Measurements from ENCODE around the gene WDR45B.

Gene WDR45B

DNA sequence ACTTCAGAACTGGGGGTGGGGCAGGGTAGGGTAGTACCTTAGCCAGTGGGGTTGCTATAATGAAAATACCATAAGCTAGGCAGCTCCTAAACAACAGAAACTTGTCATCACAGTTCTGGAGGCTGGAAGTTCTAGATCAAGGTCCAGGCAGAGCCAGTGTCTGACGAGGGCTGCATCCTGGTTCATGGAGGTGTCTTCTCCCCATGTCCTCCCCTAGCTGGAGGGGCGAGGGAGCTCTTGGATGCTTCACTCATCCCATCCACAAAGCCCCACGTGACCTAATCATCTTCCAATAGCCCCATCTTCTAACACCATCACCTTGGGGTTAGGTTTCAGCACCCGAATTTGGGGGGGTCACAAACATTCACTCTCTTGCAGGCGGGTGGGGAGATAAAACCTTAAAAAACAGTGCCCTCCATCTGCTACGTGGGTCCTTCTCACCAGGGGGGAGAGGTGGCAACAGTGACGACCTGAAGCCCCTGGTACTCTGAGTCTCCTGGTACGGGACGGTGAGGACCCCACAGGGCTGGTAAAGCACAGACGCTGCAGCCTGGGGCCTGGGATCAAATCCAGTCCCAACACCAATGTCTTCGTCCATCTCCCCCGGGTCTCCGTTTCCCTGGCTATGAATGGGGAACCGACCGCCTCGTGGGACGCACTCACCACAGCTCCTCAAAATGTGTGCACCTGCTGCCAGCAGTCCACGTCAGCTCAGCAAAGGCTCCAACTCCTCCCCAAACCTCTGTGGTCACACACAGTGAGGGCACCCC is 27.4 kb upstream of the WDR45B start:
- no peak for DNase-seq

DNA sequence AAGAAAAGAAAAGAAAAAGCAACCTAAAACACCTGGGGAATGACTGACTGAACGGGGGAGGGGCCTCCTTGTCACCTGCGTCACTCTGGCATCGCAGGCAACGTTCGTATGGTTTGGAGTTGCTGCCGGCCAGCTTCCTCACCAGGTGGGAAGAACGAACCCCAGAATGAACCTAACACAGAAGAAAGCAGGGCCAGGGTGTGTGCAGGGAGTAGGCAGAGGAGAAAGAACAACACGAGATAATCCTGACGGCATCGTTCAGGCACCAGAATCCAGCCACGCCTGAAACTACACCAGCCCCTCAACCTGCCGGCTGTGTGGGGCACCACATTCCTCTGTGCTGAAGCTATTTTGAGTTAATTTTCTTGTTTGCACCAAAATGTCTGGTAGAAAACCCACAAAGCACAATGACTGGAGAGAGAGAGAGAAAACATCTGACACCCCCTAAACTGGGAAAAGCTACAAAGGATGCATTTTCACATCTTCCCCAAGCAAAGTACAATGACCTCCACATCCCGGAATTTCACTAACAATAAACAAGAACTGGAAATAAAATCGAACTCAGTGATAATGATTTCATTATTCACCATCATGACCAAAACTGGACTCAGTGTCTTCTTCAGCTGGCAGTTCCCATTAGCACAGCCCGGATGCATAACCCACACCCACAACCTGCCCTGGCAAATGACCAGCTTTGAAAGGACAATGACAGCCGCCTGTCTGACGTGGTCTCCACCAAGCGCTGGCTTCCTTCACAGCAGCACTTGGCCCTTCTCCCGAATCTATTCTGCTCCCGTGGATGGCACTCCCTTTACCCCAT is 26.6 kb upstream of the WDR45B start:
- no peak for DNase-seq

DNA sequence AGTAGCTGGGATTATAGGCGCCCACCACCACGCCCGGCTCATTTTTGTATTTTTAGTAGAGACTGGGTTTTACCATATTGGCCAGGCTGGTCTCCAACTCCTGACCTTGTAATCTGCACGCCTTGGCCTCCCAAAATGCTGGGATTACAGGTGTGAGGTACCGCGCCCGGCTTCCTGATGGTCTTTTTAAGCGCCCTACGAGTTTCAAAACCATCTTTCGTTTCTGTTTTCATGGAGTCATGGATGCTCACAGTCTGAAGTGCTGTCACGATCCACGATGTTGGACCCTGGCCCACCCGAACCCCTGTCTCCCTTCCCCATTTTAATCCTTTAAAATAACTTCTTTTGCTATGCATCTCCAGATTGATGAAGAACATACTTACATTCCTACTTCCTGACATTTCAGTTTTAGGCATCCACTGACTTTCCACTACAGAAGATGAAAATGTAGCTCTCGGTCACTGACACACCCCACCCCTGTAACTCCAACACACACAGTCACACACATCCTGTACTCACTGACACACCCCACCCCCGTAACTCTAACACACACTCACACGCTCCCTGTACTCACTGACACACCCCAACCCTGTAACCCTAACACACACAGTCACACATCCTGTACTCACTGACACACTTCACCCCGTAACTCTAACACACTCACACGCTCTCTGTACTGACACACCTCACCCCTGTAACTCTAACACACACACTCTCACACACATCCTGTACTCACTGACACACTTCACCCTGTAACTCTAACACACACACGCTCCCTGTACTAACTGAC is 22.6 kb upstream of the WDR45B start:
- DNase-seq = no peak

DNA sequence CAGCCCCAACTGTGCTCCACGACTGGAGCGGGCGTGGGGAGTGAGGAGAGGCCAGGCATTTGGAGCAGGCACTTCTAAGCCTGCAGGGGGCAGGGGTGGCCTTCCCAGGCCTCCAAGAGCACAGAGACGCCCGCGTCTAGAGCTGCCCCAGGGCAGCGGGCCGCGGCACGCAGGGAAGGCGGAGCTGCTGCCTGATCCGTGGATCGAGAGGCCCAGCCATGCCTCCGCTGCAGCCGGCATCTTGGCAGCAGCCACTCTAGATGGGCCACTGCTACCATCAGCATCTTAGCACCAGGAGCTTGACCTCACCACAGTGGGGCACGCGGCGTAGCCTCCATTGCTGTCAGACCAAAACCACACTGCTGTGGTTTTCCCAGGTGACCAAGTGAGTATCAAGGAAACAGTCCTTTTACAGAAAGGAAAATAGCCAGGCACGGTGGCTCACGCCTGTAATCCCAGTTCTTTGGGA is 20.4 kb upstream of the WDR45B start:
- no peak for DNase-seq

DNA sequence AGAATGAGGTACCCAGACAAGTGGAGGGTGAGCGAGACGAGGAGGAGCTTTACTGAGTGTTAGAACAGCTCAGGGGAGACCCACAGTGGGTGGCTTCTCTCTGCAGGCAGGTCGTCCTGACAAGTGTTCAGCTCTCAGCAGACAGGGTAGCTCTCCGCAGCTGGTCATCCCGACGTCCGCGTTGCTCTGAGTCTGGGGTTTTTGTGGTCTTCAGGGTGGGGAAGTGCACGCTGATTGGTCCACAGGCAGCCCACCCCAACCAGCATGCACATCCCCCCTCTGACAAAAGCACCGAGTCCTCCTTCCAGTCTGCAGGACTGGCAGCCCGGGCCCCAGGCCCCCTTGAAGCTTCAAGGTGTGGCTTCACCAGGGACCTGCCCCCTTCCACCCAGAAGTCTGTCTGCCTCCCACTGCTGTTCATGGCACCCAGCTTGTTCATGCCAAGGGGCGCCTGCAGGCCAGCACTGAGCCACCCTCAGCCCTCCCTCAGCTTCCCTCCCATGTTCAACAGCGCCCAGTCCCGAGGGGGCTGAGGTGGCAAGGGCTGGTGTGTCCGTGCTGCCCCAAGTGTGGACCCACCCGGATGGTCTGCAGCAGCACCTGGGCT is 19.9 kb upstream of the WDR45B start:
- DNase-seq = no peak

DNA sequence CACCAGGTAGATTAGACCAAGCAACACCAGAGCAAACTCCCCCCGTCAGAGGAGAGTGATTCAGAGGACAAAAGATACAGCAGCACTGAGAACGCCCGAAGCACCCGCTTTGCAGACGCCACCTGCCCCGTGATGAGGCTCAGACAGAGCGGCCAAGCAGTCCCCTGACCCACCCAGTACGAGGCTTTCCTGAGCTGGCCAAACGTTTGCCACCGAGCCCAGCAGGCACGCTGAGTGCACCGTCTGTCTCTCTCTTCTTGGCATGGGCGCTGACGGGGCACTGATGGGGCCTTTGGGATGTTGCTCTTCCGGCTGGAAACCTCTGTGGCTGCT is 19.4 kb upstream of the WDR45B start:
- no peak for DNase-seq

DNA sequence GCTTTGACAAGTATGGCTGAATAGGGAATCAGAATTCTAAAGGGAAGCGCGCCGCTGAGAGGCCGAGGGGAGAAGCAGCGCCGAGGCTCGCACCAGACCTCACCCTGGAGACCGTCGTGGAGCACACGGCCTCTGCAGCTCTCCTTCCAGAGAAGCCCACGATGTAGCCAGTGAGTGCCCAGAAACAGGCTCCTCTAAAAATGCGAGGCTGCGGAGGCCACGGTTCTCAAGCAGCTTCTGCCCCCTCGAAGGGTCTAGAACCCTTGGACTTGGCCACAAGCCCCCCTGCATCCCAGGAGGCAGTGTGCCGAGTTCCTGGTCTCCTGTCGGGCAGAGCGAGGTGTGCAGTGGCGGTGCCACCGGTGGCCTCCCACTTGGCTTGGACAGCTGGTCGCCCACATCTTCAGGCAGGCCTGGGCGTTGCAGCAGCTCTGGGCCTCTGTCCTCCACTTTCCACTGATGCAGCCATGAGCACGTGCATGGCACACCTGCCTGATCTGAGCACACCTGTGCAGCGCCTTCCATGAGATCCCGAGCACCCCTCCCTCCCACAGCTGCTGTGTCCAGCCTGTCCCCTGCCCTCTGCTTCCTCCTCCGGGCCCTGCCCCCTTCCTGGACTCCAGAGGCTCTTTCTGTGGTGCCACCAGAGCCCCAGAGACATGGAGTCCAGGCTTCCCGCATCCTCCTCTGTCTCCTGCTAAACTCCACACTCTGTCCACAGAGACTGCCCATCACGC is 18.9 kb upstream of the WDR45B start:
- no peak for DNase-seq

DNA sequence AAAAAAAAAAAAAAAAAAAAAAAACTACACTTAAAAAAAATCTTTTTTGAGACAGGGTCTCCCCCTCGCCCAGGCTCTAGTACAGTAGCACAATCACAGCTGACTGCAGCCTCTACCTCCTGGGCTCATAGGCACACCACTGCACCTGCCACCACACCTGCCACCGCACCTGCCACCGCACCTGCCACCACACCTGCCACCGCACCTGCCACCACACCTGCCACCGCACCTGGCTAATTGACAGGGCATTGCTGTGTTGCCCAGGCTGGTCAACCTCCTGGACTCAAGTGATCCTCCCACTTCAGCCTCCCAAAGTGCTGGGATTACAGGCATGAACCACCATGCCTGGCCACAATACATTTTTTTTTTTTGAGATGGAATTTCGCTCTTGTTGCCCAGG is 17.6 kb upstream of the WDR45B start:
- no peak for DNase-seq

DNA sequence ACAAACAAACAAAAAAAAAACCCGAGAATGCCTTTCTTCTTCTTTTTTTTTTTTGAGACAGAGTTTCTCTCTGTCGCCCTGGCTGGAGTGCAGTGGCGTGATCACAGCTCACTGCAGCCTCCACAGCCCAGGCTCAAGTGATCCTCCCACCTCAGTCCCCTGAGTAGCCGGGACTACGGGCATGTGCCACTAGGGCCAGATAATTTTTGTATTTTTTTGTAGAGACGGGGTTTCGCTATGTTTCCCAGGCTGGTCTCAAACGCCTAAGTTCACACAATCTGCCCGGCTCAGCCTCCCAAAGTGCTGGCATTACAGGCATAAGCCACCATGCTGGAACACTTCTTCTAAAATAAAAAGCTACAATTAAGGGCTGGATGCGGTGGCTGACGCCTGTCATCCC is 17.0 kb upstream of the WDR45B start:
- DNase-seq = no peak

DNA sequence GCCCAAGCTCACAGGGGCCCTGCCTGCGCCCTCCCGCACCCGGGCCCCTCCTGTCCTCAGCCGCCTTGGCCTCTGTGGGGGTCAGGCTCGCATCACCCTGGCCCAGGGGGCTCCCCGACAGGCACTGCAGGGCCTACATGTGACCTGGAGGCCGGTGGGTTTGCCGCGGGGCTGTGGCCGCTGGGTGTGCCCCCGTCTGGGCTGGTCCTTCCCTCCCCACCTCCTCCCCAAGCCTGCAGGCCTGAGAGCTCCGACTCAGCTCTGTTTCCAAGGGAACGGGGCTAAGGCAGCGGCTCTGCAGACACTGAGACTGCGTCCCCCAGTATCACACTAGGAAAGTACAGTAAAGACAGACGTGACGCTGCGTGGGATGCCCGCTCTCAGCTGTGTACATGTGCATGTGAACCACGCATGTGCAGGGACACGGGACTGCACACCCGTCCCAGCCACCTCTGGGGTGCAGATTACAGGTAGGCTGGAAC is 16.5 kb upstream of the WDR45B start:
- DNase-seq = no peak

DNA sequence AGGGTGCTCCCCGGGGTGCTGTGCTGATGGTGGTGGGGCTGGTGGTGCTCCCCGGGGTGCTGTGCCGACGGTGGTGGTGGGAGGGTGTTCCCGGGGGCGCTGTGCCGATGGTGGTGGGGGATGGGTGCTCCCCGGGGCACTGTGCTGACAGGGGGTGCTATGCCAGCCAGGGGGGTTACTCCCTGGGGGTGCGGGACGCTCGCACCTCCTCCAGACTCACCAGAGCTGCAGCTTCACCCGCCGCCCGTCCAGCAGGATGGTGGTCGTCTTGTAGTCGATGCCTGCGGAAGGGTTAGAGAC is 16.0 kb upstream of the WDR45B start:
- DNase-seq = no peak

DNA sequence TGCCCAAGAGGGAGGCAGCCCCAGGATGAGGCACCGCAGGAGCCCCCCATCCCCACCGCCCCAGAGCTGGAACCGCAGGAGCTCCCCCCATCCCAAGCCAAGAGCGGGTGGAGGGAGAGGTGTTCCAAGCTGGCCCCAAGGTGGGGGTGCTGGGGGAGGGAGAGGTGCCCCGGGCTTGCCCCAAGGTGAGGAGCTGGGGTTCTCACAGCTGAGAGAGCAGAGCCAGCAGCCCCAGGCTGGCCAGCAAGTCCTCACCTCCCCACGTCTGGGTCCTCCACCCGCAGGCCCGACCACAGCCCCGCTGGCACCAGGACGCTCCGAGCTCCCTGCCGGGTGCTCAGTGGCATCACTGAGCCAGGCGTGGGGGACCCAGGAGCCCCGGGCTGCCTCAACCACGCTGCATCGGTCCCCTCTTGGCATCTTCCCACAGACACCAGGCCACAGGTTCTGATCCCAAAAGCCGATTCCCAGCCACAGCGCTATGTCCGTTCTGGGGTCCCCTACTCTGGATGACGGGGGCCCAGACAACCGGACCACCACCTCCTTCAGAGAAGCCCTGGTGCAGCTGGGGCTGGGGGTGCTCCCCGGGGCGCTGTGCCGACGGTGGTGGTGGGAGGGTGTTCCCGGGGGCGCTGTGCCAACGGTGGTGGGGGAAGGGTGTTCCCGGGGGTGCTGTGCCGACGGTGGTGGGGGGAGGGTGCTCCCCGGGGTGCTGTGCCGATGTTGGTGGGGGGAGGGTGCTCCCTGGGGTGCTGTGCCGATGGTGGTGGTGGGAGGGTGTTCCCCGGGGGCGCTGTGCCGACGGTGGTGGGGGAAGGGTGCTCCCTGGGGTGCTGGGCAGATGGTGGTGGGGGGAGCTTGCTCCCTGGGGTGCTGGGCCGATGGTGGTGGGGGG is 15.4 kb upstream of the WDR45B start:
- DNase-seq = no peak

DNA sequence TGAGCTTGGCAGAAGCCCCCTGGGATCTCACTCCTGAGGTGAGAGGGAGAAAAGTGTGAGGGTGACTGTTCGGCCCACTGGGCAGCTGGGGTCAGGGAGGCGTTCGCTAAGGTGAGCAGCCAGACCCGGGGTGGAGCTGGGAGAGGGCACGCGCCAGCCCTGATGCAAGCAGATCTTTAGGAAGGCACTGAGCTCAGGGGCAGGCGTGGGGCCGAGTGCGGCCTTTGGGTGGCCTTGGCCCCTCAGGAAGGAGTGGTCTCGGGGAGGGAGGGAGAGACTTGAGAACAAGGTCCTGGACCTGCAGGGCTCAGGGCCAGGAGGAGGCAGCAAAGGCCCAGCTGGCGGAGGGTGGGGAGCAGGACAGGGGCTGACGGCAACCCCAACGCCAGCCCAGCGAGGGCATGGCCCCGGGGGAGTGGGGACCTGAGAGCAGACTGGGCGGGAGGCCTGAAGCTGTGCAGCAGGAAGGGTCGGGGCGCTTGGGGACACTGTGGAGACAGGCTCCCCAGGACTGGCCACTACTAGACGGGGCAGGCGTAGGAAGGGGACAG is 14.5 kb upstream of the WDR45B start:
- DNase-seq = no peak

DNA sequence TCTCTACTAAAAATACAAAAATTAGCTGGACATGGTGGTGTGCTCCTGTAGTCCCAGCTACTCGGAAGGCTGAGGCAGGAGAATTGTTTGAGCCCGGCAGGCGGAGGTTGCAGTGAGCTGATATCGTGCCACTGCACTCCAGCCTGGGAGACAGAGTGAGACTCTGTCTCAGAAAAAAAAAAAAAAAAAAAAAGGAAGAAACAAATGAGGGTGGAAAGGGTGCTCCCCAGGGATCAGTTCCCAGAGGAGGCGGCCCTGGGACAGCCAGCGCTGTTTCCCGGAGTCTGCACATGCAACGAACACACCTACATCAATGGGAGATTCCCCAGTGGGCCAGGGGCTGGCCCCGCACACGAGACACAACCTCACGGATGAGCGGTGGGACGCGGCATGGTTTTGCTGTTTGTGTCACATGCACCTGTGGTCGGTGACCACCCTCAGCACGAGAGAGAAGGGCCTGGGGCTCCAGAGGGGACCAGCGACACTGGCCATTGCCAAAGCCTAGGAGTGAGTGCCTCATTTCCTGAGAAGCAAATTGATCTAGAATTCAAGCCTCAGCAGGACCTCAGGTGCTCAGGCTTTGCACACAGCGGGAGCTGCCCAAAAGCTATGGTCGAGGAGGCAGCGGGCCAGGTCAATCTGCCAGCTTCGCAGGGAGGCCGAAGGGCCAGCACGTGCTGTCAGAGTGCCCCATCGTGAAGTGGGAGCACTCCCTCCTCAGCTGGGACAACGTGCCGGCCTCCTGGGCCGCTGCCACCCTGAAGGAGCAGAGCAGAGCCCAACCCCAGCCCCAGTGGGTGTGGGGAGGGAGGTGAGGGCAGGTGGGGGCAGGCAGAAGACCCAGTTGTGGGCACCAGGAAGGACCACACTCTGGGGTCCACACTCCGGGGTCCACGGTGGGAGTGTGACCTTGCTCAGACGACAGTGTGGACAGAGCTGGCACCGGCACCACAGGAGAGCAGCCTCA is 13.8 kb upstream of the WDR45B start:
- DNase-seq = no peak

DNA sequence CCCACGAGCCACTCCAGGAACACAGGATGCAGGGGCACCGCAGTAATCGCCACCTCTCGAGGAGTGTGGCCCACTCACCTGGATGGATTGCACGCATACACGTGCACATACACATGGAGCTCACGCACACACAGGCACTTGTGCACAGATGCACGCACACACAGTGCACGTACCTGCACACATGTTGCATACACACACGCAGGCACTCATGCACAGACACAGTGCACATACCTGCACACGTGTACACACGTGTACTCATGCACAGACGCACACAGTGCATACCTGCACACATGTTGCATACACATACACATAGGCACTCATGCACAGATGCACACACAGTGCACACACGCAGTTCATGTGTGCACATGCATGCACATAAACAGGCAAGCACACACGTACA is 11.6 kb upstream of the WDR45B start:
- no peak for DNase-seq

DNA sequence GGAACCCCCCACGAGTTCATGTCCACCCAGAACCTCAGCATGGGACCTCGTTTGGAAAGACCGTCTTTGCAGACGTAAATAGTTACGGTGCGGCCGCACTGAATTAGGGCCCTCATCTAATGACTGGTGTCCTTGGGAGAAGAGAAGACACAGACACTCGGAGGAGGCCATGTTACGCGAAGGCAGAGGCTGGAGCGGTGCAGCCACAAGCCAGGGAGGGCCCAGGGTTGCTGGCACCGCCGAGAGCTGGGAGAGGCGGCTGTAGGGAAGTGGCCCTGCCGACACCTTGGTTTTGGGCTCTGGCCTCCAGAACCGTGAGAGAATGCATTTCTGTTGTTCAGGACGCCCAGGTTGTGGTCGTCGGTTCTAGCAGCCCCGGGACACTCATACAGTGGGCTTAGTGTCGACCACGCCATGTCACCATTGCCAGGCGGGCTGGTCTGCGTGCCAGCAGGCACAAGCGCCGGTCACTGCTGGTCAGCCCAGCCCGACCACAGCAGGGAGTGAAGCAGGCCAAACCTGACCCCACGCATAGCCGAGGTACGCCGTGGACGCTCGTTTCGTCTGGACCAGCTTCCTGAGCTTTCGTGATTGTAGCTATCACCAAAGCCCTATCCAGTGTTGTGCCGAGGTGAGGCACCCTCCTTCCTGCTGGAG is 10.7 kb upstream of the WDR45B start:
- no peak for DNase-seq

DNA sequence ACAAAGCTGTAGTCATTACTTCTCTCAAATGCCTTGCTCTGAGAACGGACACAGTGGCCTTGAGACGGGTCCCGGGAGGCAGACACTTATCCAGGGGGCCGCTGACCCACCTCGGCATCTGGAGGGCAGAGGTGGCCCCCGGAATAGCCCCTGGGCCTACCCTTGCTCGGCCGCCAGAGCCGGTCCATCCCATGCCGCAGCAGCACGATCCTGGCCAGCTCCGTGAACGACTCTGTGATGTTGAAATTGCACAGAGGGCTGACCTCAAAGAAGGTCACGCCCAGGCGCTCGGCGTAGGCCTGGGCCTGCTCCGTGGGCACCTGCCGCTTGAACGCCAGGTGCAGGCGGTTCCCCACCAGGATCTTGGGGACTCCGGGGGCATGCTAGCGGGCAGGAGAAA is 10.1 kb upstream of the WDR45B start:
- DNase-seq = no peak

DNA sequence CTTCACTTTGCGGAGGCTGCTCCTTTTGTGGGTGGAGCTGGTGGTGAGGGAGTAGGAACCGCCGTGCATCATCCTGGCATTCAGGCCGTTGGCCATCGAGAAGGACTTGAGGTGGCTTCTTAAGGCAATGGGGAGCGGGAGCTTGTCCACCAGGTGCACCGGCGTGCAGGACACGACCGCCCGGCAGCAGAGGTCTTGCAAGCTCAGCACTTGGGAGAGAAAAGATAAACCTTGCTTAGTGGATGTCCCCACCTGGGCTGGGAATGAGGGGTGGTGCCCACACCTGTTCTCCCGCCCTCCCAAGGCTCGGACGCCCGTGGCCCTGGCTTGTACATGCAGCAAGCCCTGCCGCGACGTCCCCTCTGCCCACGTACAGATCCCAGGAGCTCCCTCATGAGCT is 9.7 kb upstream of the WDR45B start:
- no peak for DNase-seq

DNA sequence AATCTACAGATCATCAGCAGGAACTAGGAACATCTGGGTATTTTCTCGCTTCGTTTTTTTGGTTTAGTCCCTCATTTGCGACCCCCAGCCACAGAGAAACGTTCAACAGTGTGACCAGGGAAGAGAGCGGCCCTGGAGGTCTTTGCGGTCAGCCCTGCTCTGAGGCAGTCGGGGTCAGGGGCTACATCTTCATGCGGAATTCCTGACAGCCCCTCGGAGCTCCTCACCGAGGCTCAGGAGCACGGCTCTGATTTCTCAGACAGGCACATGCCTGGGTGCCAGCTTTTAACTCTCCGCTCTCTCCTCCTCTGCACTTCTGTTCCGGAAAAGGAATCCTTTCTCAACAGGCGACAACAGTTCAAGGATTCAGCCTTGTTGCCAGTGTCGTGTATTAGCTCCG is 8.0 kb upstream of the WDR45B start:
- DNase-seq = no peak
